GM18499 (cell line): ENCODE data around the gene PRPS1L1.

Source experiments
- ATAC-seq: cut with Tn5 transposase; IDR thresholded peaks from one replicate; pipeline ENCODE4 v1.9.1; 2021; ENCODE audit warnings: moderate number of reproducible peaks; ENCODE audit not compliant: insufficient read depth, unreplicated experiment

Gene PRPS1L1

GRCh38 chr7:18027628-18028027 is at the start of gene PRPS1L1:
Gene PRPS1L1, minus strand, starts transcription at chr7:18027846.
- no peak for ATAC-seq

GRCh38 chr7:18076461-18076860 is 48.8 kb upstream of the PRPS1L1 start:
- no peak for ATAC-seq

GRCh38 chr7:18068745-18069144 is 41.1 kb upstream of the PRPS1L1 start:
- no peak for ATAC-seq

GRCh38 chr7:18064242-18064838 is 36.7 kb upstream of the PRPS1L1 start:
- ATAC-seq = no peak

- ATAC-seq = no peak
Measured at GRCh38 chr7:18063149-18063901, 35.7 kb upstream of the PRPS1L1 start.

GRCh38 chr7:18059171-18059570 is 31.5 kb upstream of the PRPS1L1 start:
- no peak for ATAC-seq

GRCh38 chr7:18053941-18054340 is 26.3 kb upstream of the PRPS1L1 start:
- ATAC-seq = no peak

- ATAC-seq = no peak
Measured at GRCh38 chr7:18053177-18053928, 25.7 kb upstream of the PRPS1L1 start.

- no peak for ATAC-seq
Measured at GRCh38 chr7:18049262-18049661, 21.6 kb upstream of the PRPS1L1 start.

GRCh38 chr7:18046601-18047000 is 19.0 kb upstream of the PRPS1L1 start:
- ATAC-seq = no peak

- ATAC-seq = no peak
Measured at GRCh38 chr7:18045171-18045570, 17.5 kb upstream of the PRPS1L1 start.

GRCh38 chr7:18041191-18041590 is 13.5 kb upstream of the PRPS1L1 start:
- no peak for ATAC-seq

- no peak for ATAC-seq
Measured at GRCh38 chr7:18040196-18040595, 12.6 kb upstream of the PRPS1L1 start.

GRCh38 chr7:18038382-18038781 is 10.7 kb upstream of the PRPS1L1 start:
- ATAC-seq = no peak

- no peak for ATAC-seq
Measured at GRCh38 chr7:18037609-18038008, 10.0 kb upstream of the PRPS1L1 start.

GRCh38 chr7:18036783-18037182 is 9.1 kb upstream of the PRPS1L1 start:
- ATAC-seq = no peak

GRCh38 chr7:18030758-18031157 is 3.1 kb upstream of the PRPS1L1 start:
- no peak for ATAC-seq

- ATAC-seq = no peak
Measured at GRCh38 chr7:18020138-18020715, 7.4 kb downstream of the PRPS1L1 start.

GRCh38 chr7:18019555-18019954 is 8.1 kb downstream of the PRPS1L1 start:
- no peak for ATAC-seq

GRCh38 chr7:18018296-18019215 is 9.1 kb downstream of the PRPS1L1 start:
- no peak for ATAC-seq
